HepG2 (cell line): Measurements from ENCODE around the gene GTF2A1. TPM values are rescaled to one million over a fixed set of nuclear protein-coding genes. Genes with fewer than 3 reads are reported as not detected.

Experiments
- ATAC-seq: fragments of 200-7000 bp; cut with Tn5 transposase; 3 replicates; pipeline ENCODE4 v1.9.1; 2020; ENCODE audit warnings: mild to moderate bottlenecking, moderate library complexity
- BruUV-seq: library from RNA; stranded (reverse); fragments of 400-500 nt; replicated peaks from 2 replicates; lab custom pipeline; 2021; lab: Mats Ljungman, UMichigan
- CTCF ChIA-PET: fragments of 300-600 bp; formaldehyde crosslinking; extraction: SDS; loops from one replicate; lab custom pipeline; 2021; ENCODE audit warnings: low total read pairs, inconsistent platforms, low intra/inter-chr PET ratio; lab: Yijun Ruan, JAX
- POLR2A ChIA-PET: fragments of 350-600 bp; sonication (Branson Sonifier 250); formaldehyde crosslinking; loops from one replicate; lab custom pipeline; 2020; ENCODE audit warnings: antibody characterized with exemption, inconsistent platforms; lab: Yijun Ruan, JAX
- DNase-seq: peaks from one replicate; pipeline ENCODE4 v3.0.0-alpha.2; 2015; ENCODE audit warnings: low spot score
- FAIRE-seq: peaks from 3 replicates; lab custom pipeline; 2011; peaks lifted over from hg19 to GRCh38; lab: Jason Lieb, UNC
- H2AFZ ChIP-seq: one replicate; pipeline ENCODE4 v1.6.1; 2011; ENCODE audit warnings: low read length, inconsistent platforms
- H3K27ac ChIP-seq: fragments of 300-600 bp; 3 replicates; pipeline ENCODE4 v1.8.0; 2011; ENCODE audit warnings: mixed run types, mild to moderate bottlenecking, mixed read lengths, low read length, inconsistent platforms; ENCODE audit not compliant: insufficient read depth; ENCODE audit errors: extremely low read length
- H3K27me3 ChIP-seq, 2 experiments: fragments of 200-600 bp in 1 of 2; 2 replicates in 1 of 2; 3 replicates in 1 of 2; pipeline versions ENCODE4 v1.6.0 to v1.8.0; 2011; ENCODE audit warnings: low read length in 2 of 2, mild to moderate bottlenecking in 2 of 2, moderate library complexity in 2 of 2, inconsistent platforms in 1 of 2; ENCODE audit not compliant: insufficient read depth in 2 of 2, control insufficient read depth in 1 of 2
- H3K36me3 ChIP-seq, 2 experiments: fragments of 200-600 bp in 1 of 2; replicated peaks in 1 of 2; 2 replicates in 1 of 2; 3 replicates in 1 of 2; pipeline versions ENCODE4 v1.5.1 to v1.8.0; 2011; ENCODE audit warnings: low read length in 2 of 2, inconsistent platforms in 1 of 2; ENCODE audit not compliant: insufficient read depth in 2 of 2, control insufficient read depth in 1 of 2
- H3K4me1 ChIP-seq: 2 replicates; pipeline ENCODE4 v1.5.1; 2012; ENCODE audit warnings: low read length, inconsistent platforms; ENCODE audit not compliant: insufficient read depth
- H3K4me2 ChIP-seq: 2 replicates; pipeline ENCODE4 v1.6.0; 2011; ENCODE audit warnings: low read depth, low read length, inconsistent platforms
- H3K4me3 ChIP-seq, 3 experiments: fragments of 200-600 bp in 1 of 3; sonication (generic), shearing (Covaris generic) in 1 of 3; replicated peaks in 1 of 3; 2 replicates each; pipeline ENCODE4 v1.5.1; 2011 to 2016; ENCODE audit warnings: low read length in 3 of 3, inconsistent platforms in 2 of 3, low read depth in 2 of 3, mild to moderate bottlenecking in 2 of 3, control low read depth in 1 of 3, mixed read lengths in 1 of 3; ENCODE audit not compliant: insufficient read depth in 1 of 3
- H3K79me2 ChIP-seq: one replicate; pipeline ENCODE4 v1.6.1; 2011; ENCODE audit warnings: low read length, inconsistent platforms; ENCODE audit not compliant: insufficient read depth
- H3K9ac ChIP-seq: 2 replicates; pipeline ENCODE4 v1.6.0; 2011; ENCODE audit warnings: mild to moderate bottlenecking, low read depth, low read length, inconsistent platforms; ENCODE audit not compliant: insufficient read depth
- H3K9me3 ChIP-seq: 2 replicates; pipeline ENCODE4 v1.5.1; 2012; ENCODE audit warnings: mild to moderate bottlenecking, low read length
- H4K20me1 ChIP-seq: 2 replicates; pipeline ENCODE4 v1.6.0; 2011; ENCODE audit warnings: inconsistent platforms, mild to moderate bottlenecking, low read length, moderate library complexity; ENCODE audit not compliant: insufficient read depth
- ARNT ChIP-seq: fragments of 450-650 bp; IDR thresholded peaks from 2 replicates; pipeline ENCODE4 v1.6.1; 2017
- GPN1 ChIP-seq: sonication (generic); formaldehyde crosslinking; IDR thresholded peaks from 2 replicates; pipeline ENCODE4 v1.5.1; 2020; ENCODE audit warnings: missing genetic modification reagents, borderline replicate concordance
- HDAC2 ChIP-seq: sonication (generic); formaldehyde crosslinking; IDR thresholded peaks from 2 replicates; pipeline ENCODE4 v1.4.0; 2020; ENCODE audit warnings: missing genetic modification reagents
- HNF4A ChIP-seq: sonication (generic); formaldehyde crosslinking; IDR thresholded peaks from 2 replicates; pipeline ENCODE4 v1.4.0; 2020; ENCODE audit warnings: missing genetic modification reagents
- SMARCE1 ChIP-seq: fragments of 450-650 bp; IDR thresholded peaks from 2 replicates; pipeline ENCODE4 v1.6.1; 2017; ENCODE audit warnings: borderline replicate concordance
- TOE1 ChIP-seq: sonication (generic); formaldehyde crosslinking; IDR thresholded peaks from 2 replicates; pipeline ENCODE4 v1.4.0; 2020; ENCODE audit warnings: mild to moderate bottlenecking, missing genetic modification reagents
- ZNF205 ChIP-seq: IDR thresholded peaks from 2 replicates; pipeline ENCODE4 v1.6.1; 2018; ENCODE audit warnings: missing biosample characterization, missing genetic modification reagents
- ZNF589 ChIP-seq: sonication (generic); formaldehyde crosslinking; conservative IDR thresholded peaks from 2 replicates; pipeline ENCODE4 v1.8.0; 2022; ENCODE audit warnings: mild to moderate bottlenecking, moderate library complexity, missing genetic modification reagents
- ZNF644 ChIP-seq: IDR thresholded peaks from 2 replicates; pipeline ENCODE4 v1.6.1; 2016; ENCODE audit warnings: low read depth
- ZNF687 ChIP-seq: sonication (generic); formaldehyde crosslinking; IDR thresholded peaks from 2 replicates; pipeline ENCODE4 v1.5.1; 2020; ENCODE audit warnings: mild to moderate bottlenecking, missing genetic modification reagents, moderate library complexity
- ZNF75D ChIP-seq: sonication (generic); formaldehyde crosslinking; IDR thresholded peaks from 2 replicates; pipeline ENCODE4 v1.8.1; 2023; ENCODE audit warnings: missing genetic modification reagents, mild to moderate bottlenecking, borderline replicate concordance
- WGBS: methylation state at CpG from one replicate; pipeline ENCODE4 v1.1.6; 2017; ENCODE audit warnings: low lambda C conversion rate; 5-methylcytosine and 5-hydroxymethylcytosine counted together
- in situ Hi-C: cut with HindIII; loops from 2 replicates; pipeline ENCODE4 v1.10.0; 2017; ENCODE audit warnings: low pct_unique_long_range_greater_than_20kb; ENCODE audit not compliant: extremely low pct_ligation_motif_present
- intact Hi-C: fragments of 100-400 bp; cut with micrococcal nuclease; formaldehyde crosslinking; loops from one replicate; pipeline ENCODE4 v1.10.0; 2022; ENCODE audit not compliant: unreplicated experiment
- polyA plus RNA-seq, 8 experiments: library from polyadenylated mRNA; depleted of rRNA in 3 of 8; stranded (reverse) in 7 of 8; unstranded in 1 of 8; fragments of >200 nt; fragmentation: Illumina TruSeq in 4 of 8; extraction: Trizol in 4 of 8; gene quantifications; 2 replicates each; pipeline versions ENCODE4 v1.2.1 to v1.2.3, GENCODE V29; 2011 to 2016; ENCODE audit warnings: low read depth in 4 of 8, missing spikeins in 1 of 8, mixed read lengths in 1 of 8; ENCODE audit not compliant: insufficient read depth in 1 of 8
- total RNA-seq, 5 experiments: library from RNA; depleted of rRNA; stranded (reverse); fragments of >200 nt; fragmentation: Illumina TruSeq; extraction: Trizol; gene quantifications; 2 replicates each; pipeline ENCODE4 v1.2.3, GENCODE V29; 2016; ENCODE audit warnings: low read depth in 1 of 5
- TF ChIP-seq, protein P1 (sequence below): IDR thresholded peaks from 2 replicates; pipeline ENCODE4 v1.6.1; 2016; ENCODE audit warnings: control low read depth

GTF2A1 gene
- total and polyA plus RNA-seq, 2 of the 13 experiments (the other 11 are each of a cell fraction or from before 2014, with no cell fraction given): 14.9 to 17.5 TPM

DNA sequence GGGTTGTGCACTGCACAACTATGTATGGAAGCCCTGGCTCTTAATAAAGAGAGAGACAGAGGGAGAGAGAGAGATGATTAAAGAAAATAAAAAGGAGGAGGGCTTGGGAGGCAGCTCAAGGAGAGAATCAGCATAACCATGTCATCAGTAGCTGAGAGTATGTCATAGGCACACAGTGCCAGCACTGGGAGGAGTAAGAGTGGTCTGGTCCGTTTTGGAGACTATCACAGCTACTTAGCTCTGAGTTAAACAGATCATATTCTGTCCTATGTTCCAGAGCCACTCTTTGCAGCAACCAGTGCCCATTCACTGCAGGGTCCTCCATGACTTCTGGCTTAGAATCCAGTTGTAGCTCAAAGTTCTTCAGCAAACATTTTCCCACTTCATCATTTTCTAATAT is 59.0 kb downstream of the GTF2A1 start (continued):
- TF ChIP-seq ZNF75D (CRISPR knock-in tag) (no peak), ARNT (no peak), HDAC2 (no peak), SMARCE1 (no peak), TOE1 (CRISPR knock-in tag) (no peak), ZNF687 (CRISPR knock-in tag) (no peak), ZNF589 (CRISPR knock-in tag) (no peak), GPN1 (CRISPR knock-in tag) (no peak)
- TF ChIP-seq, protein P1, sequence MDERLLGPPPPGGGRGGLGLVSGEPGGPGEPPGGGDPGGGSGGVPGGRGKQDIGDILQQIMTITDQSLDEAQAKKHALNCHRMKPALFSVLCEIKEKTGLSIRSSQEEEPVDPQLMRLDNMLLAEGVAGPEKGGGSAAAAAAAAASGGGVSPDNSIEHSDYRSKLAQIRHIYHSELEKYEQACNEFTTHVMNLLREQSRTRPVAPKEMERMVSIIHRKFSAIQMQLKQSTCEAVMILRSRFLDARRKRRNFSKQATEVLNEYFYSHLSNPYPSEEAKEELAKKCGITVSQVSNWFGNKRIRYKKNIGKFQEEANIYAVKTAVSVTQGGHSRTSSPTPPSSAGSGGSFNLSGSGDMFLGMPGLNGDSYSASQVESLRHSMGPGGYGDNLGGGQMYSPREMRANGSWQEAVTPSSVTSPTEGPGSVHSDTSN: no peak

GRCh38 chr14:81161088-81161487 is 59.7 kb downstream of the GTF2A1 start:
- in situ Hi-C loops (no loop called here), intact Hi-C loops (loop anchor here (5.0 kb wide), 1 partner anchor 64 kb away; no protein-coding TSS in a partner anchor)
- ChIA-PET CTCF (no interaction called here), POLR2A (interaction anchor here (0.6 to 1.4 kb wide), 2 partner anchors 9 to 60 kb away, joined by 3 to 8 read pairs; partner anchors contain the start of gene GTF2A1)
- DNase-seq (no peak), FAIRE-seq (no peak), ATAC-seq (peak; percentile 48)
- Histone ChIP-seq H3K9ac (no peak overlapping the region), H3K27me3 (no peaks in the 10 kb centered on the region), H3K4me1 (peaks cover 29% of the 10 kb centered on the region), H2AFZ (no peak overlapping the region), H3K36me3 (no peaks in the 10 kb centered on the region), H3K79me2 (no peaks in the 10 kb centered on the region), H3K4me2 (0 out of 2 replicates have a peak overlapping the region, but pooled peaks have one; percentile 4), H3K9me3 (no peaks in the 10 kb centered on the region), H3K27ac (no peak overlapping the region), H3K4me3 (no peak overlapping the region), H4K20me1 (no peaks in the 10 kb centered on the region)
- 35% methylated on average over 7 of the region's 7 CpGs for WGBS
- no TSS peak for BruUV-seq
- TF ChIP-seq ZNF205 (CRISPR knock-in tag) (no peak), HNF4A (CRISPR knock-in tag) (peak; percentile 42), ZNF644 (CRISPR knock-in tag) (0 out of 2 replicates have a peak, but pooled peaks have one; percentile 26)
